HG02623 (cell line): ENCODE results near the gene MYEOV.

Experiments used
- ATAC-seq: cut with Tn5 transposase; IDR thresholded peaks from one replicate; pipeline ENCODE4 v1.9.1; 2021; ENCODE audit warnings: moderate library complexity; ENCODE audit not compliant: unreplicated experiment

MYEOV gene

GRCh38 chr11:69312453-69313404 is 18.8 kb downstream of the MYEOV start:
- no peak for ATAC-seq

GRCh38 chr11:69313992-69314391 is 20.0 kb downstream of the MYEOV start:
- ATAC-seq: no peak

GRCh38 chr11:69314555-69314954 is 20.6 kb downstream of the MYEOV start:
- no peak for ATAC-seq

- no peak for ATAC-seq
Measured at GRCh38 chr11:69316956-69317355, 23.0 kb downstream of the MYEOV start.

- ATAC-seq: no peak
Measured at GRCh38 chr11:69317401-69318092, 23.6 kb downstream of the MYEOV start.

GRCh38 chr11:69318093-69318420 is 24.1 kb downstream of the MYEOV start:
- no peak for ATAC-seq

- ATAC-seq: no peak
Measured at GRCh38 chr11:69319255-69320106, 25.5 kb downstream of the MYEOV start.

GRCh38 chr11:69320326-69320725 is 26.4 kb downstream of the MYEOV start:
- ATAC-seq: no peak

GRCh38 chr11:69320756-69321741 is 27.1 kb downstream of the MYEOV start:
- no peak for ATAC-seq

GRCh38 chr11:69321877-69322361 is 28.0 kb downstream of the MYEOV start:
- no peak for ATAC-seq

GRCh38 chr11:69325446-69325845 is 31.5 kb downstream of the MYEOV start:
- no peak for ATAC-seq

GRCh38 chr11:69326622-69327219 is 32.8 kb downstream of the MYEOV start:
- ATAC-seq: no peak

- ATAC-seq: no peak
Measured at GRCh38 chr11:69327741-69328191, 33.8 kb downstream of the MYEOV start.

- no peak for ATAC-seq
Measured at GRCh38 chr11:69328231-69328630, 34.3 kb downstream of the MYEOV start.

- no peak for ATAC-seq
Measured at GRCh38 chr11:69329581-69329980, 35.6 kb downstream of the MYEOV start.

- ATAC-seq: no peak
Measured at GRCh38 chr11:69330330-69330729, 36.4 kb downstream of the MYEOV start.

GRCh38 chr11:69333149-69333710 is 39.3 kb downstream of the MYEOV start:
- ATAC-seq: no peak

GRCh38 chr11:69333879-69334278 is 39.9 kb downstream of the MYEOV start:
- no peak for ATAC-seq
